ENCODE measurements around the gene CACNG6.
"Not testable (repeated sequence)": the region's sequence is repeated elsewhere in the genome, so short reads cannot be mapped to it uniquely, and the experiment has no call there.

The CACNG6 gene

GRCh38 chr19:53991224-53992113 is at the start of gene CACNG6:
Gene CACNG6 (plus strand): TSS chr19:53991637. CDS start chr19:53992878, 1,241 bp downstream.
- Histone ChIP-seq H3K4me1 (ENCODE audit: control insufficient read depth in 2 of 2, insufficient read depth in 2 of 2, low read length in 2 of 2) (no peaks in the 10 kb centered on the region), H3K4me3 (ENCODE audit: low read length in 2 of 2) (no peak within 1 kb of the TSS), H3K9me3 (ENCODE audit: control insufficient read depth in 2 of 2, low read length in 2 of 2) (no peaks in the 10 kb centered on the region), H3K9ac (ENCODE audit: low read depth in 1 of 2, low read length in 2 of 2) (no peak within 1 kb of the TSS), H3K36me3 (ENCODE audit: control insufficient read depth in 2 of 2, insufficient read depth in 2 of 2, low read length in 2 of 2) (no peaks in the 10 kb centered on the region), H3K27me3 (ENCODE audit: control insufficient read depth in 2 of 2, insufficient read depth in 2 of 2, low read length in 2 of 2) (peaks cover 10 to 12% of the 10 kb centered on the region in 2 donors), H3K27ac (ENCODE audit: low read depth in 2 of 2, low read length in 2 of 2) (no peak within 1 kb of the TSS)

- Histone ChIP-seq H3K9ac (ENCODE audit: low read depth in 1 of 2, low read length in 2 of 2) (no peak overlapping the region), H3K27me3 (ENCODE audit: control insufficient read depth in 2 of 2, insufficient read depth in 2 of 2, low read length in 2 of 2) (peaks cover 0 to 18% of the 10 kb centered on the region in 2 donors), H3K4me1 (ENCODE audit: control insufficient read depth in 2 of 2, insufficient read depth in 2 of 2, low read length in 2 of 2) (no peaks in the 10 kb centered on the region), H3K9me3 (ENCODE audit: control insufficient read depth in 2 of 2, low read length in 2 of 2) (no peaks in the 10 kb centered on the region), H3K27ac (ENCODE audit: low read depth in 2 of 2, low read length in 2 of 2) (no peak overlapping the region), H3K4me3 (ENCODE audit: low read length in 2 of 2) (no peak overlapping the region), H3K36me3 (ENCODE audit: control insufficient read depth in 2 of 2, insufficient read depth in 2 of 2, low read length in 2 of 2) (no peaks in the 10 kb centered on the region)
Observed at GRCh38 chr19:53942001-53942786, 49.2 kb upstream of the CACNG6 start.

GRCh38 chr19:53944416-53944815 is 47.0 kb upstream of the CACNG6 start:
- H3K27me3 ChIP-seq (ENCODE audit: control insufficient read depth in 2 of 2, insufficient read depth in 2 of 2, low read length in 2 of 2), result peaks cover 0 to 18% of the 10 kb centered on the region in 2 donors

GRCh38 chr19:53944933-53945332 is 46.5 kb upstream of the CACNG6 start:
- H3K27ac ChIP-seq (ENCODE audit: low read depth in 2 of 2, low read length in 2 of 2), result no peak overlapping the region
- no peaks in the 10 kb centered on the region for H3K36me3 ChIP-seq (ENCODE audit: control insufficient read depth in 2 of 2, insufficient read depth in 2 of 2, low read length in 2 of 2)
- H3K9me3 ChIP-seq (ENCODE audit: control insufficient read depth in 2 of 2, low read length in 2 of 2), result no peaks in the 10 kb centered on the region
- no peak overlapping the region for H3K4me3 ChIP-seq (ENCODE audit: low read length in 2 of 2)
- H3K9ac ChIP-seq (ENCODE audit: low read depth in 1 of 2, low read length in 2 of 2), result no peak overlapping the region
- H3K27me3 ChIP-seq (ENCODE audit: control insufficient read depth in 2 of 2, insufficient read depth in 2 of 2, low read length in 2 of 2), result peaks cover 0 to 18% of the 10 kb centered on the region in 2 donors
- no peaks in the 10 kb centered on the region for H3K4me1 ChIP-seq (ENCODE audit: control insufficient read depth in 2 of 2, insufficient read depth in 2 of 2, low read length in 2 of 2)

More at GRCh38 chr19:53944416-53944815, 47.0 kb upstream of the CACNG6 start:
- H3K4me1 ChIP-seq (ENCODE audit: control insufficient read depth in 2 of 2, insufficient read depth in 2 of 2, low read length in 2 of 2), result no peaks in the 10 kb centered on the region
- no peaks in the 10 kb centered on the region for H3K9me3 ChIP-seq (ENCODE audit: control insufficient read depth in 2 of 2, low read length in 2 of 2)
- H3K9ac ChIP-seq (ENCODE audit: low read depth in 1 of 2, low read length in 2 of 2), result no peak overlapping the region
- H3K36me3 ChIP-seq (ENCODE audit: control insufficient read depth in 2 of 2, insufficient read depth in 2 of 2, low read length in 2 of 2), result no peaks in the 10 kb centered on the region
- H3K4me3 ChIP-seq (ENCODE audit: low read length in 2 of 2), result no peak overlapping the region
- H3K27ac ChIP-seq (ENCODE audit: low read depth in 2 of 2, low read length in 2 of 2), result no peak overlapping the region

GRCh38 chr19:53945441-53945840 is 46.0 kb upstream of the CACNG6 start:
- H3K36me3 ChIP-seq (ENCODE audit: control insufficient read depth in 2 of 2, insufficient read depth in 2 of 2, low read length in 2 of 2), result no peaks in the 10 kb centered on the region
- no peak overlapping the region for H3K27ac ChIP-seq (ENCODE audit: low read depth in 2 of 2, low read length in 2 of 2)
- no peak overlapping the region for H3K9ac ChIP-seq (ENCODE audit: low read depth in 1 of 2, low read length in 2 of 2)
- H3K27me3 ChIP-seq (ENCODE audit: control insufficient read depth in 2 of 2, insufficient read depth in 2 of 2, low read length in 2 of 2), result peaks cover 0 to 18% of the 10 kb centered on the region in 2 donors
- H3K4me1 ChIP-seq (ENCODE audit: control insufficient read depth in 2 of 2, insufficient read depth in 2 of 2, low read length in 2 of 2), result no peaks in the 10 kb centered on the region
- no peak overlapping the region for H3K4me3 ChIP-seq (ENCODE audit: low read length in 2 of 2)
- H3K9me3 ChIP-seq (ENCODE audit: control insufficient read depth in 2 of 2, low read length in 2 of 2), result no peaks in the 10 kb centered on the region

GRCh38 chr19:53945998-53946397 is 45.4 kb upstream of the CACNG6 start:
- Histone ChIP-seq H3K9ac (ENCODE audit: low read depth in 1 of 2, low read length in 2 of 2) (no peak overlapping the region), H3K4me1 (ENCODE audit: control insufficient read depth in 2 of 2, insufficient read depth in 2 of 2, low read length in 2 of 2) (no peaks in the 10 kb centered on the region), H3K27me3 (ENCODE audit: control insufficient read depth in 2 of 2, insufficient read depth in 2 of 2, low read length in 2 of 2) (peaks cover 0 to 18% of the 10 kb centered on the region in 2 donors), H3K36me3 (ENCODE audit: control insufficient read depth in 2 of 2, insufficient read depth in 2 of 2, low read length in 2 of 2) (no peaks in the 10 kb centered on the region), H3K27ac (ENCODE audit: low read depth in 2 of 2, low read length in 2 of 2) (no peak overlapping the region), H3K4me3 (ENCODE audit: low read length in 2 of 2) (no peak overlapping the region), H3K9me3 (ENCODE audit: control insufficient read depth in 2 of 2, low read length in 2 of 2) (no peaks in the 10 kb centered on the region)

GRCh38 chr19:53947624-53948023 is 43.8 kb upstream of the CACNG6 start:
- Histone ChIP-seq H3K36me3 (ENCODE audit: control insufficient read depth in 2 of 2, insufficient read depth in 2 of 2, low read length in 2 of 2) (no peaks in the 10 kb centered on the region), H3K4me1 (ENCODE audit: control insufficient read depth in 2 of 2, insufficient read depth in 2 of 2, low read length in 2 of 2) (no peaks in the 10 kb centered on the region), H3K27ac (ENCODE audit: low read depth in 2 of 2, low read length in 2 of 2) (no peak overlapping the region), H3K9me3 (ENCODE audit: control insufficient read depth in 2 of 2, low read length in 2 of 2) (no peaks in the 10 kb centered on the region), H3K27me3 (ENCODE audit: control insufficient read depth in 2 of 2, insufficient read depth in 2 of 2, low read length in 2 of 2) (peaks cover 0 to 13% of the 10 kb centered on the region in 2 donors), H3K9ac (ENCODE audit: low read depth in 1 of 2, low read length in 2 of 2) (no peak overlapping the region), H3K4me3 (ENCODE audit: low read length in 2 of 2) (no peak overlapping the region)

GRCh38 chr19:53948611-53949010 is 42.8 kb upstream of the CACNG6 start:
- not testable (repeated sequence) for H3K9ac ChIP-seq (ENCODE audit: low read depth in 1 of 2, low read length in 2 of 2); H3K9me3 ChIP-seq (ENCODE audit: control insufficient read depth in 2 of 2, low read length in 2 of 2); H3K4me3 ChIP-seq (ENCODE audit: low read length in 2 of 2); H3K27ac ChIP-seq (ENCODE audit: low read depth in 2 of 2, low read length in 2 of 2); H3K27me3 ChIP-seq (ENCODE audit: control insufficient read depth in 2 of 2, insufficient read depth in 2 of 2, low read length in 2 of 2); H3K36me3 ChIP-seq (ENCODE audit: control insufficient read depth in 2 of 2, insufficient read depth in 2 of 2, low read length in 2 of 2); H3K4me1 ChIP-seq (ENCODE audit: control insufficient read depth in 2 of 2, insufficient read depth in 2 of 2, low read length in 2 of 2)

- Histone ChIP-seq H3K27me3 (ENCODE audit: control insufficient read depth in 2 of 2, insufficient read depth in 2 of 2, low read length in 2 of 2) (peaks cover 0 to 2% of the 10 kb centered on the region in 2 donors), H3K27ac (ENCODE audit: low read depth in 2 of 2, low read length in 2 of 2) (no peak overlapping the region), H3K4me1 (ENCODE audit: control insufficient read depth in 2 of 2, insufficient read depth in 2 of 2, low read length in 2 of 2) (no peaks in the 10 kb centered on the region), H3K36me3 (ENCODE audit: control insufficient read depth in 2 of 2, insufficient read depth in 2 of 2, low read length in 2 of 2) (no peaks in the 10 kb centered on the region), H3K9ac (ENCODE audit: low read depth in 1 of 2, low read length in 2 of 2) (no peak overlapping the region), H3K9me3 (ENCODE audit: control insufficient read depth in 2 of 2, low read length in 2 of 2) (no peaks in the 10 kb centered on the region), H3K4me3 (ENCODE audit: low read length in 2 of 2) (no peak overlapping the region)
Observed at GRCh38 chr19:53951436-53951835, 40.0 kb upstream of the CACNG6 start.

- no peak overlapping the region for H3K9ac ChIP-seq (ENCODE audit: low read depth in 1 of 2, low read length in 2 of 2)
- no peak overlapping the region for H3K27ac ChIP-seq (ENCODE audit: low read depth in 2 of 2, low read length in 2 of 2)
- H3K27me3 ChIP-seq (ENCODE audit: control insufficient read depth in 2 of 2, insufficient read depth in 2 of 2, low read length in 2 of 2), result peaks cover 0 to 2% of the 10 kb centered on the region in 2 donors
- no peaks in the 10 kb centered on the region for H3K36me3 ChIP-seq (ENCODE audit: control insufficient read depth in 2 of 2, insufficient read depth in 2 of 2, low read length in 2 of 2)
- no peaks in the 10 kb centered on the region for H3K9me3 ChIP-seq (ENCODE audit: control insufficient read depth in 2 of 2, low read length in 2 of 2)
- H3K4me1 ChIP-seq (ENCODE audit: control insufficient read depth in 2 of 2, insufficient read depth in 2 of 2, low read length in 2 of 2), result no peaks in the 10 kb centered on the region
- H3K4me3 ChIP-seq (ENCODE audit: low read length in 2 of 2), result no peak overlapping the region
Observed at GRCh38 chr19:53951947-53952346, 39.5 kb upstream of the CACNG6 start.

Data from mucosa of rectum (tissue), 2 donors.